ENCODE results near the gene STMN3. TPM values are rescaled to one million over a fixed set of nuclear protein-coding genes. Genes with fewer than 3 reads are reported as not detected.

STMN3 gene
- total and polyA plus RNA-seq, 2 of the 8 experiments (the other 6 are each of a cell fraction or from before 2014, with no cell fraction given) = 51.5 to 63.1 TPM

DNA sequence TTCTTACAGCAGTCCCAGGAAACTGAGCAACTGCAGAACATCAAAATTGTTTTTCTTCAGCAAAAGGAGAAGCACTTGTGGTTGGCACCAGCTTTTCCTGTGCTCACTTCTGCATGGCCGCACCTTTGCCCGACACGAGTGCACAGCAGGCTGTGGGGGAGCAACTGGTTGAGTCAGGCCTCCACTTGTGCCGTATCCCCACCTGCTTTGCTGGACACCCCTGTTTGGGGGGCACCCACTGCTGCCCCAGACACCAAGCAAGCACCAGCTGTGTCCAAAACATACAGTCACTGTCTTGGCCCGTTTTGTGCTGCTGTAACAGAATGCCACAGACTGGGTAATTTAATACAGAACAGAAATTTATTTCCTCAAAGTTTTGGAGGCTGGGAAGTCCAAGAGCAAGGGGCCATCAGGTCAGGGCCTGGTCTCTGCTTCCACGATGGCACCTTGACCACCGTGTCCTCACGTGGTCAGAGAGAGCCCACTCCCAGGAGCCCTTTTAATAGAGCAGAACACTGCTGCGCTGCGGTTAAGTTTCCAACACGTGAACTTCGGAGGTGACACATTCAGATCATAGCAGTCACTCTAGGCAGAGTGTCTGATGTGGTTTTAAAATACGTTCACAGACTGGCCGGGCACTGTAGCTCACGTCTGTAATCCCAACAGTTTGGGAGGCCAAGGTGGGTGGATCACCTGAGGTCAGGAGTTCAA is 17.6 kb downstream of the STMN3 start:
- H3K27ac ChIP-seq (ENCODE audit: low read depth, low read length) = no peak overlapping the region
- no peak overlapping the region for H4K91ac ChIP-seq (replicated peaks; ENCODE audit: insufficient read length, low read length)
- no peak overlapping the region for H2BK15ac ChIP-seq (ENCODE audit: low read length)
- no peaks in the 10 kb centered on the region for H4K20me1 ChIP-seq (replicated peaks in 1 of 2; ENCODE audit: control insufficient read depth in 1 of 2, insufficient read depth in 2 of 2, low read length in 2 of 2)
- H3K4me2 ChIP-seq (ENCODE audit: insufficient read depth in 1 of 2, low read depth in 2 of 2, low read length in 2 of 2) = no peak overlapping the region
- no peak overlapping the region for H3K4ac ChIP-seq (replicated peaks; ENCODE audit: insufficient read length, low read depth, low read length)
- no peak overlapping the region for H3K23ac ChIP-seq (ENCODE audit: insufficient read length)
- no peaks in the 10 kb centered on the region for H3K9me3 ChIP-seq (ENCODE audit: insufficient read depth in 2 of 2, low read depth in 1 of 2, low read length in 1 of 2)
- POLR2A ChIA-PET (ENCODE audit: partially characterized antibody) = no interaction called here
- H2BK5ac ChIP-seq (ENCODE audit: low read depth, low read length) = no peak overlapping the region
- DNase-seq (ENCODE audit: low read depth in 1 of 2, low spot score in 2 of 2) (no peak), FAIRE-seq (no peak)
- no peak overlapping the region for H2BK120ac ChIP-seq (replicated peaks; ENCODE audit: low read depth, low read length)
- no peak overlapping the region for H3K9ac ChIP-seq (replicated peaks in 1 of 4; ENCODE audit: extremely low read depth in 1 of 4, low read depth in 3 of 4, low read length in 3 of 4)
- no peak overlapping the region for H2BK12ac ChIP-seq (ENCODE audit: low read depth, low read length)
- no peaks in the 10 kb centered on the region for H3K36me3 ChIP-seq (ENCODE audit: control insufficient read depth in 2 of 4, insufficient read depth in 4 of 4, low read length in 3 of 4)
- H4K8ac ChIP-seq (ENCODE audit: extremely low read depth, insufficient read depth, low read length) = no peak overlapping the region
- no peak overlapping the region for H2AFZ ChIP-seq (ENCODE audit: low read length)
- no peak overlapping the region for H3K4me3 ChIP-seq (ENCODE audit: extremely low read depth in 1 of 4, insufficient read depth in 2 of 4, low read depth in 3 of 4, low read length in 4 of 4)
- no peak overlapping the region for H2AK5ac ChIP-seq (ENCODE audit: low read depth, low read length)
- no peak overlapping the region for H3K56ac ChIP-seq (replicated peaks; ENCODE audit: insufficient read length, low read depth, low read length)
- no peaks in the 10 kb centered on the region for H3K79me2 ChIP-seq (ENCODE audit: control insufficient read depth in 1 of 2, insufficient read depth in 2 of 2, low read length in 2 of 2)
- H3K27me3 ChIP-seq (replicated peaks in 1 of 4; ENCODE audit: control insufficient read depth in 3 of 4, extremely low read depth in 1 of 4, insufficient read depth in 3 of 4, low read length in 3 of 4) = no peaks in the 10 kb centered on the region
- H3K14ac ChIP-seq (ENCODE audit: insufficient read length) = no peak overlapping the region
- CTCF ChIA-PET (ENCODE audit: partially characterized antibody) = interaction anchor here (1.5 kb wide), 1 partner anchor 54 kb away, joined by 3 read pairs; no protein-coding TSS in a partner anchor
- H3K23me2 ChIP-seq (ENCODE audit: low read depth, low read length) = no peaks in the 10 kb centered on the region
- no peak overlapping the region for H3K18ac ChIP-seq (ENCODE audit: extremely low read depth, low read length)
- WGBS, 2 experiments (ENCODE audit: extremely low coverage in 1 of 2, insufficient coverage in 1 of 2, insufficient read length in 1 of 2, insufficient replicate concordance in 2 of 2, low coverage in 1 of 2, low lambda C conversion rate in 2 of 2, missing lambda C conversion rate in 1 of 2) = 93% methylated on average over 15 of the region's 15 CpGs; no CpG with 5 or more reads in 1 of the 2 experiments
- no peaks in the 10 kb centered on the region for H3K79me1 ChIP-seq (ENCODE audit: low read depth, low read length)
- no peak overlapping the region for H2BK20ac ChIP-seq (ENCODE audit: low read length)
- no peak overlapping the region for H4K5ac ChIP-seq (ENCODE audit: insufficient read length, low read depth, low read length)
- peaks cover 0 to 2% (median 0%) of the 10 kb centered on the region in 4 experiments; a peak in 1 of 7 replicates for H3K4me1 ChIP-seq (replicated peaks in 1 of 4; ENCODE audit: control insufficient read depth in 3 of 4, insufficient read depth in 4 of 4, low read length in 3 of 4)
- no peak for TF ChIP-seq RBBP5 (IDR thresholded peaks at IDR 0.05; ENCODE audit: borderline replicate concordance, low read depth, low read length)
- TF ChIP-seq, protein P1, sequence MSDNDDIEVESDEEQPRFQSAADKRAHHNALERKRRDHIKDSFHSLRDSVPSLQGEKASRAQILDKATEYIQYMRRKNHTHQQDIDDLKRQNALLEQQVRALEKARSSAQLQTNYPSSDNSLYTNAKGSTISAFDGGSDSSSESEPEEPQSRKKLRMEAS (IDR thresholded peaks at IDR 0.05) = no peak
- TF ChIP-seq, protein P2, sequence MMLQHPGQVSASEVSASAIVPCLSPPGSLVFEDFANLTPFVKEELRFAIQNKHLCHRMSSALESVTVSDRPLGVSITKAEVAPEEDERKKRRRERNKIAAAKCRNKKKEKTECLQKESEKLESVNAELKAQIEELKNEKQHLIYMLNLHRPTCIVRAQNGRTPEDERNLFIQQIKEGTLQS (IDR thresholded peaks at IDR 0.05; ENCODE audit: insufficient read depth, low read depth, low read length) = no peak
- no peak for TF ChIP-seq JUN (IDR thresholded peaks at IDR 0.05; ENCODE audit: low read depth, low read length)

All from H1 (cell line).